Stimulated activated CD8-positive, alpha-beta memory T cell treated with anti-CD3 and anti-CD28 coated beads, Interleukin-2, amount 100 ng/mL, for 48 hours (primary cell): Measurements from ENCODE around the gene ADK.
"Not testable (repeated sequence)": the region's sequence is repeated elsewhere in the genome, so short reads cannot be mapped to it uniquely, and the experiment has no call there.

Experiments
- DNase-seq, 2 donors: peaks; one replicate each; pipeline ENCODE4 v3.0.0-alpha.2; 2020; ENCODE audit warnings: low read depth in 2 of 2

ADK gene

DNA sequence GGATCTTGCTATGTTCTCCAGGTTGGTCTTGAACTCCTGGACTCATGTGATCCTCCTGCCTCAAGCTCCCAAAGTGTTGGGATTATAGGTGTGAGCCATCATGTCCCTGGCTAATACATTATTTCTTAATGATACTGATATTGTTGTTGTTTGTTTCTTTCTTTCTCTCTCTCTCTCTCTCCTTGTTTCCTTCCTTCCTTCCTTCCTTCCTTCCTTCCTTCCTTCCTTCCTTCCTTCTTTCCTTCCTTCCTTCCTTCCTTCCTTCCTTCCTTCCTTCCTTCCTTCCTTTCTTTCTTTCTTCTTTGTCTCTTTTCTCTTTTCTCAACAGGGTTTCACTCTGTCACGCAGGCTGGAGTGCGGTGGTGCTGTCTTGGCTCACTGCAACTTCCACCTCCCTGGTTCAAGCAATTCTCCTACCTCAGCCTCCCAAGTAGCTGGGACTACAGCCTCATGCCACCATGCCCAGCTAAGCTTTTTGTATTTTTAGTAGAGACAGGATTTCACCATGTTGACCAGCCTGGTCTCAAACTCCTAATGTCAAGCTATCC lies 149.1 kb downstream of the ADK start:
- not testable (repeated sequence) for DNase-seq

DNA sequence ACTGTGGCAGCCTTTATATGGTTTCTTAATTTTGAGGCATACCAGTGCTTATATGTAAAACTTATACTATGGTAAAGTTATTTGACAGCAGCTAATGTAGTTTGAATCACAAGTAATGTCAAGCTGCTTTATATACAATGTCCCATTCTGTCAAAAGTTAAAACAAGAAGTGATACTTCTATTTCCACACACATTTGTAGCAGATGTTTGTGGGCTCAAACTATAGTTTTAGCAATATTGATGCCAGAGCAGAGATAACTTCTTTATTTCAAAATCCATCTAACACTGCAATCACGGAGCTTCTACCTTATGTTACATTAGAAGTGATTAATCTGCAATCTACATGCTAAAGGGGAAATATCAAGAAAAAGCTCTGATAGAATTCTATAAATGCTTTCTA lies 149.6 kb downstream of the ADK start:
- no peak for DNase-seq

DNA sequence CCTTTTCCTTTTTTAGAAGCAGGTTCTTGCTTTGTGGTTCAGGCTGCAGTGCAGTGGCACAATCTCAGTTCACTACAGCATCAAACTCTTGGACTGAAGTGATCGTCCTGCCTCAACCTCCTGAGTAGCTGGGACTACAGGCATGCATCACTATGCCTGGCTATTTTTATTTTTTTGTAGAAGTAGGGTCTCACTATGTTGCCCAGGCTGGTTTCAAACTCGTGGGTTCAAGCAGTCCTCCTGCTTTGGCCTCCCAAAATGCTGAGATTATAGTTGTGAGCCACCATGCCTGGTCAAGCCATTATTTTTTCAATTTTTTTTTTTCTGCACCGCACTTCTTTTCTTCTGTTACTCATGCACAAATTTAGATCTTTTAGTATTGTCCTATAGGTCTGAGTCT lies 154.7 kb downstream of the ADK start:
- no peak for DNase-seq

DNA sequence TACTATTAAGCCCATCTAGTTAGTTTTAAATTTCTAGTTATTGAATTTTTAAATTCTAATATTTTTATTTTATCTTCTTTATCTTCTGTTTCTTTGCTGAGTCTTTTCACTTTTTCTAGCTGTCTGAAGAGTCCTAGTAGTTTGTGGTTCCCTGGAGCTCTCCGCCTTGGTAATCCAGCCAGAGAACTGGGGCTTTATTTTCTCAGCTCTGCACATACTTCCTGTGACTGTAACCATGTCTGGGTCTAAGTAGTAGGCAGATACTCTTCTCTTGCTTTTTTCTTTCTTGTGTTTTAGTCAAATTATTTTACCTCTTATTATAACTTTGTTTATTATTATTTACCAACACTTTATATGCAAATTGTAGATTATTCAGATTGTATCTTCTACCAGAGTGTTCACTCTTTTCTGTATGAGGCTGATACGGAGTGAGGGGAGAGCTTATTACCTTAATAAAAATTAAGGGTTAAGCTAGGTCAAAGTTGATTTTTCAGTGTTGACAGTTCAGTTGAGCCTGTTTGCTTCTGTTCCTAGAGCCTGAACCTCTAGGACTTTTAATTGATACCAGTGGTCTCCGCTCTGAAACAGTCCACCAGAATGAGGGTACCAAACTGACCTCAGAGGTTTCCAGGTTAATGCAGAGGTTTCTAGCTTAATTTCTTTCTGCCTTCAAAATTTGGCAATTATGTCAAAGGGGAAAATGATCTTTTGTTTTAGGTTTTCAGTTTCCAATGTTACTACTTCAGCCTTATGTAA lies 155.4 kb downstream of the ADK start:
- DNase-seq: no peak

DNA sequence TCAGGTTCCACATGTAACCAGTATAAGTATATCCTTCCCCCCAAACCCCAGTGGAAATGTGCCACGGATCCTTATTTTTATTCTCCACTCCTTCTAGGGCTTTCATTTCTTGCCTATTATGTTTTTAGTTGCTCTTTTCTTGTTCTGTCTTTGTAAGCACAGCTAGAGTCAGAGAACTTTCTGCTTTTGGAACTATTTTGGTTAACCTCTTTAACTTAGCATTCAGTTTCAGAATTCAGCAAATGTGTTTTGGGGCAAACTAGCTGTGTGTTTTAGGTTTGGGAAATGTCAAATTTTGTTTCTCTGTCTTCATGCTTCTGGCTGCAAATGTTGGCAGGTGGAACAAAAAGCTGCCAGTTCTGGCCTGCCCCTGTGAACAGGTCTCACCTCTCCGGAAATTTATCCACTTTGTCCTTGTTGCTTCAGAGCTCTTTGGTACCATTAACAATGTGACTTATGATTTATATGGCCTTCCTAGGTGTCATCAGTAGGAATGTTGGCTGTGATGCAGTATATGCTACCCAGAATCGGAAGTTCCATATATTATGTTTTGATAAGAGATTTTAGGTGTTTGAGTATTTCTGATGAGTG lies 156.1 kb downstream of the ADK start:
- no peak for DNase-seq

DNA sequence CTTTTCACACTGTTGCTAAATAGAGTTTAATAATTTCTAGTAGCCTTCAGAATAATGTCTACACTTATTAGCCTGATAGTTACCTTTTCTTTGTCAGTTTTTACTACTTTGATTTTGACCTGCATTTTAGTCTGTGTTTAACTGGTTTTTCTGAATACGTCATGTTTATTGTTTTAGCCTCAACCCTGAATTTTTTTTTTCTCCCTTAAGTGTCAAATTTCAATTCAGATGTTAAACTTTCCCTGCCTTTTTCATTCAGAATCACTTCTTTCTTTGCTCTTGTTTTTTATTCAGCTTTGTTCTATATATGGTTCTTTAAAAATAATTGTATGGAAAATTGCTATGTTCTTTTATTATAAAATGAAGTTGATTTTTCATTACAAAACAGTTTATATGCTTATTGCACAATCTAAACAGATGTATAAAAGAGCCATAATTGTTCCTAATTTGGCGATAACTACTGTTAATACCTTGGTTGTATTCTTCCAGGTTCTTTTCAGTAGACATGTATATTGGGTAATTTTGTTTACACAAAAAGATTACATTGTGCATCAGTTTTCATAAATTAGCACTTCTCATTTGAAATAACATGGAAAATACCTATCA lies 159.7 kb downstream of the ADK start:
- no peak for DNase-seq

DNA sequence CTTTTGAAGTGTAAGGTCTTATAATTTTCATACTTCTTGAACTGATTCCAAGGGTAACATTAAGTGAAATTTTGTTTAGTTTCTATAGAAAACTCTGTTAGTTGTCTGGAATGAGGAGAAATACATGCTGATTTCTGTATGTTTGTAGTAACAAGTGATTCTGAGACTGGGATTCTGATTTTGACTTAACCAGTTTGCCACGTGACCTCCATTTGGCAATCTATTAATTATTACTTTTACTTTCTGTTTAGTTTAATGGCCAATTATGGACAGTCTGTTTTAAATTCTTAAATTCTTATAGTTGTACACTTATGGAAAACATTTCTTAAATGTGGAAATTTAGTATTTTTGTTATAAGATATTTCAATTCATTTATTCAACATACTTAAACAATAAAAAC lies 163.1 kb downstream of the ADK start:
- no peak for DNase-seq

DNA sequence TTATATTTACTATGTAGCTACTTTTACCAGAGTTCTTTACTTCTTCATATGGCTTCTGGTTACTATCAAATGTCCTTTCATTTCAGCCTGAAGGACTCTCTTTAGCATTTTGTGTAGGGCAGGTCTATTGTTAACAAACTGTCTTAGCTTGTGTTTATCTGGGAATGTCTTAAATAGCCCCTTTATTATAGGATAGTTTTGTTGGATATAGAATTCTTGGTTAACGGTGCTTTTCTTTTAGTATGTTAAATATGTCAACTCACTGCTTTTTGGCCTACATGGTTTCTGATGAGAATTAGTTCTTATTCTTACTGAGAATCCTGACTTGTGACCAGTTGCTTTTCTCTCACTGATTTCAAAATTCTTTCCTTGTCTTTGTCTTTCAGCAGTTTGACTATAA lies 169.0 kb downstream of the ADK start:
- no peak for DNase-seq

DNA sequence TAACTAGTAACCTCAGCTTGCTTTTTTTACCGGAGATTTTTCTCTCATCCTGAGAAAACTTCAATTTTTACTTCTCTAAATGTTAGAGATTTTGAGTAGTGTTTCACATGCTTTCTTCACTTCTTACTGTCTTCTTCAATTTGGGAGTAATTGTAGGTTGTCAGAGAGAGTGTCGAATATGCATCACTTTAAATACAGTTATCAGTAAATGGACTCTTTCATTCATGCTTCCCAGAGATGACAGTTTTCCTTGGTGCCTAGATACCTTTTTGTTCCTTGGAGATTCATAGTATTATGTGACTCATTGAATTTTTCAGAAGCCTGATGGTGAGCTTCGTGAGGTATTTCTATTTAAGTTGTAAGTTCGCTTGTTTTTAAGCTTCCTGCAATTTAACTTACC lies 169.7 kb downstream of the ADK start:
- DNase-seq: no peak

DNA sequence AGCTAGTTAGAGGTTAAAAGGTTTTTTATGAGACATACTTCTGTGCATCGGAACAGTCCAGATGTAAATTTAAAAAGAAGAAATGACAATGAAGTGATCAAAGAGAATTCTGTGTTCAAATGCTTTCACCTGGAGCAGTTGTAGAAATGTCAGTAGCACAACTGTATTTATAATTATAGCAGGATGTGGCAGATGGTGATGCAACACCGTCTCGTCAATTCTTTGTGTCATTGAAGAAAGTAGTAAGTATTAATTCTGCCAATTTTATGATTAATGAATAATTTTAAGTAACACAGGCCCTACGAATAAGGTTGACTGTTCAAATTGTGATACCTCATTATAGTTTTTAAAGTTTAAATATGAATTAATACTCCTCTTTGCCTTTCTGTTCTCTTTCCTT lies 171.1 kb downstream of the ADK start:
- DNase-seq: no peak

DNA sequence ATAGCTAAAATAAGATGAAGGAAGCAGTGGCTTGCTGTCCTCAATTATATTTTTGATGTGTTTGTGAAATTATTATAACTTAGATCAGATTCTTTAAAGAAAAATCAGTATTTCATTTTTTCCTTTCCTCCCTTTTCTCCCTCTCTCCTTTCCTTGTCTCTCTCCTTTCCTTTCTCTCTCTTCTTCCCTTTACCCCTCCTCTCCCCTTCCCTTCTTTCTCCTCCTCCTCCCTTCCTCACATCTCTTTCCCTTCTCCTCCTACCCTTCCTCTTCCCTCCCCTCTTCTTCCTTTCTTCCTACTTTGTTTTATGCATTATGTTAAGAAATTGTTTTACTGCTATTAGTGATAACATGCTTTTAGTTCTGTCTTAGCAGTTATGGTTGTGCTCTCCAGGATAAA lies 171.5 kb downstream of the ADK start:
- no peak for DNase-seq

DNA sequence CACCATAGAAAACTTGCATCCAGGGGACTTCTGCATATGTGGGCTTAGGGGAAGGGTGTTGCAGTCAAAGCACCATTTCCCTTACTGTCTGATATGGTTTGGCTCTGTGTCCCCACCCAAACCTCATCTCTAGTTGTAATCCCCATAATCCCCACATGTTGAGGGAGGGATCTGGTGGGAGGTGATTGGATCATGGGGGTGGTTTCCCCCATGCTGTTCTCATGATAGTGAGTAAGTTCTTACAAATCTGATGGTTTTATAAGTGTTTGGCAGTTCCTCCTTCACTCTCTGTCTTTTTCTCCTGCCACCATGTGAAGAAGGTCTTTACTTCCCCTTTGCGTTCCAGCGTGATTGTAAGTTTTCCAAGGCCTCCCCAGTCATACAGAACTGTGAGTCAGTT lies 177.4 kb downstream of the ADK start:
- no peak for DNase-seq

DNA sequence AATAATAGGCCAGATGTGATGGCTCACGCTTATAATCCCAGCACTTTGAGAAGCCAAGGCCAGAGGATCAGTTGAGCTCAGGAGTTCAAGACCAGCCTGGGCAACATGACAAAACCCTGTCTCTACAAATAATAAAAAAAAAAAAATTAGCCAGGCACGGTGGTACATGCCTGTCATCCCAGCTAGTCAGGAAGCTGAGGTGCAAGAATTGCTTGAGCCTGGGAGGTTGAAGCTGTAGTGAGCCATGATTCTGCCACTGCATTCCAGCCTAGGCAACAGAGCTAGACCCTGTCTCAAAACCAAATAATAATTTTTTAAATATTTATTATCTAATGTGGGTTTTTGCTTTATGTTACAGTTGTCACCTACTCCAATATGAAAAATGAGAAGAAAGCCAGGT lies 178.9 kb downstream of the ADK start:
- no peak for DNase-seq

DNA sequence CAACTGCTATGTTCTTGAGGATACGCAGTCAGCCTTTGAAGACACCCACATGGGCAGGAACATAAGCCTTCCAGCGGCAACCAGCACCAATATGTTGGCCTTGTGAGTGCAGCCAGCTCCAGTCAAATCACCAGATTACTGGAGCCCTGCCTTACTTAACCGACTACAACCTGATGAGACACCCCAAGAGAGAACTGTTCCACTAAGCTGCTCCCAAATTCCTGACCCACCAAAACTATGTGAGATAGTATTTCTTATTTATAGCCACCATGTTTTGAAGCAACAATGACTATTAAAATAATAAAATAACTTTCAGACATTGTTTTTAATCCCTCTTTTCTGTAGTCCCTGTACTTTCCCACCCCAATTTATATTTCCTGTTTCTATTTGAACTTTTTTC lies 179.6 kb downstream of the ADK start:
- DNase-seq: no peak

DNA sequence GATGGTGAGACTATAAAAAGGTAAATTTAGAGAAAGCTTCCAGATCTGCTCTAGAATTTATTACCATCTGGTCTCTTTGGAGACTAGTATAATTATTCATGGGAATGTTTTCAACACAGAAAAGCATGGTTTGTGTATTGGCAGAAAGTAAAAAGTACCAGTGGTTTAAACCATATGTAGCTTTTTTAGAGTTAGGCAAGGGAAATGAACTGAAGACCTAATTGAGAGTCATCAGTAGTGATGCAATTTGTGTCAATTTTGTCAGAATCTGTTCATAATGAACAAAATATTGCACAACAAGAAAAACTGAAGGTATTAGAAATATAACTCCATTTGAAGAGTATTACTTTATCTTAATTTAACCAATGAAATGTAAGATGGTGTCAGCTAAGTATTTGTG lies 181.4 kb downstream of the ADK start:
- no peak for DNase-seq

DNA sequence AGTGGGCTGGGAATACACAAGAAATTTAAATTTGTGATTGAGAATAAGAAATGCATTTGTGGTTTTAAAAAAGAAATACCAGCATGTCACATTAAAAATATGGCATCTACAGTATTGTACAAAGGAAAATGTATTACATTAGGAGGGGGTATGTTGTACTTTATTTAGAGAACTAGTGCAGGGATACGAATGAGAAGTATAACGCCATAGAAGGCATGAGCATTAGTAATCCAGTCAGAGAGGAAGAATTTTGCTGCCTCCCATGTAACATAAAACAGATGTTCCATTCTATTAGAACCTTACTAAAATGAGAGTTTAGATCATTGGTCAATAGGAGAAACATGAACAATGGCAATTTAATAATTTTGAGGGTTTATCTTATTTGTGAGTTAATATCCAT lies 182.2 kb downstream of the ADK start:
- DNase-seq: no peak

DNA sequence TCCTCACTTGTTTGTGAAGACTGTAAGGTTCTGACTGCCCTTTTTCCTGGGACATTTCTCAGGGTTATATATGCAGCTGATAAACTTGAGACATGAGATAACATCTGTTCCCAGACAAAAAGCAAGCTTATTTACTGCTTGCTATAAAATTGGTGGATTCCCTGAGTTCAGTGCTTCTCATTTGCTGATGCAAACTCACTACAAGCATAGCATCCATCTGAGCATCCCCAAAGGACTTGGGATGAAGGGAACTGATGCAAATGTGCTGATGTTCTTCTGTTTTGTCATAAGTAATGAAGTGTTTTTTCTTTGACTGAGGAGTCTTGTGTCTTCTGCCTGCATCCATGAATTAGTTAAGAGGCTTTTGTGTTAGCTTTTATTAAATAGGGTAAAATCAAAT lies 183.2 kb downstream of the ADK start:
- DNase-seq: no peak

DNA sequence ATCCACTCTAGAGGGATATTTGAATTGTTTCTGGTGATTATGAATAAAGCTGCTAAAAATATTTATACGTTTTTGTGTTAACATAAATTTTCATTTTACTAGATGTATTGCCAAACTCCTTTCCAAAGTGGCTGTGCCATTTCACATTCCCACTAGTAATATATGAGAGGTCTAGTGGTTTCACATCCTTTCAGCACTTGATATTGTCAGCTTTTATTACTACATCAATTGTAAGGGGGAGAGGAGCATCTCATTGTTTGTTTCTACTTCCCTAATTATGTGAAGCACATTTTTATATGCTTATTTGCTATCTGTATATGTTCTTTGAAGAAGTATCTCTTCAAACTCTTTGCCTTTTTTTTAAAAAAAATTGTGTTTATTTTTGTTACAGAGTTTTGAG lies 184.5 kb downstream of the ADK start:
- DNase-seq: no peak

DNA sequence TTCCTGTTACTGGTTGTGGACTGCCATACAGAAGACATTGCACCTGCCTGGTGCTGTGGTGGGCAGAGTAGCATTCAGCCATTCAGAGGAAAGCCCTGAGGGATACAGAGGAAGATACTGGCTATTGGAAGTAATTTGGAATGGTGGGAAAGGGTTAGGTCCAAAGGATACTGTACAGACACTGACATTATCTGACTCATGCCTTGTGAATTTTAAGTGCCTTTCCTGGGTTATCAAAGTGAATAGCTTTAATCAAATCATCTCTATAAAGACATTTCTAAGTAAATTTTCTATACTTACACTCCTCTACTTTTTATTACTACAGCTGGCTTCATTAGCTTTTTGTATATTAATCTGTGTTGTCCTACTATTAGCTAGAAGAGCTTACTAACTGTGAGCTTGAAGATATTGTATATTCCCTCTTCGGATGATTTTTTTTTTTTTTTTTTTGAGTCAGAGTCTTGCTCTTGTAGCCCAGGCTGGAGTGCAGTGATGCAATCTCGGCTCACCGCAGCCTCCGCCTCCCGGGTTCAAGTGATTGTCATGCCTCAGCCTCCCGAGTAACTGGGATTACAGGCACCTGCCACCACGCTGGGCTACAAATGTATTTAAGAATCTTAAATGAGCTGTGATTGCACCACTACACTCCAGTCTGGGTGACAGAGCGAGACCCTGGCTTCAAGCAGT lies 186.5 kb downstream of the ADK start:
- no peak for DNase-seq

DNA sequence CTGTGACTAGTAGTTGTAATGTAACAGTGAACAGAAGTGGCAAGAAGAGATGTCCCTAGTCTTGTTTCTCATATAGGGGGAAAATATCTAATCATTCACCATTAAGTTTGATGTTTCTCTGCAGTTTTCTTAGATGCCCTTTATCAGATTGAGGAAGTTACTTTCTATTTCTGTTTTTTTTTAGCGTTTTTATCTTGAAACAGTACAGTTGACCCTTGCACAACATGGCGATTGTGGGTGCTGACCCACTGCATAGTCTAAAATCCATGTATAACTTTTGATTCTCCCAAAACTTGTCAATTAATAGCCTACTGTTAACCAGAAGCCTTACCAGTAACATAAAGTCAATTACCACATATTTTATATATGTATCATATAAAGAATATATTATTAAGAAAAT lies 192.0 kb downstream of the ADK start:
- DNase-seq: no peak

DNA sequence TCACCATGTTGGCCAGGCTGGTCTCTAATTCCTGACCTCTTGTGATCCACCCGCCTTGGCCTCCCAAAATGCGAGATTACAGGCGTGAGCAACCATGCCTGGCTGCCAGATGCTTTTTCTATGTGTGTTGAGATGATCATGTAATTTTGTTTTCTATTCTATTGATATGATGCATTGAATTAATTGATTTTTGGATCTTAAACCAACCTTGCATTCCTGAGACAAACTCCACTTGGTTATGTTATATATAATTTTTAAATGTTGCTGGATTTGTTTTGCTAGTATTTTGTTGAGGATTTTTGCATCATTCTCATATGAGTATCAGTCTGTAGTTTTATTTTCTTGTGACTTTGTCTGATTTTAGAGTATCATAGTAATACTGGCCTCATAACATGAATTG lies 192.8 kb downstream of the ADK start:
- no peak for DNase-seq

DNA sequence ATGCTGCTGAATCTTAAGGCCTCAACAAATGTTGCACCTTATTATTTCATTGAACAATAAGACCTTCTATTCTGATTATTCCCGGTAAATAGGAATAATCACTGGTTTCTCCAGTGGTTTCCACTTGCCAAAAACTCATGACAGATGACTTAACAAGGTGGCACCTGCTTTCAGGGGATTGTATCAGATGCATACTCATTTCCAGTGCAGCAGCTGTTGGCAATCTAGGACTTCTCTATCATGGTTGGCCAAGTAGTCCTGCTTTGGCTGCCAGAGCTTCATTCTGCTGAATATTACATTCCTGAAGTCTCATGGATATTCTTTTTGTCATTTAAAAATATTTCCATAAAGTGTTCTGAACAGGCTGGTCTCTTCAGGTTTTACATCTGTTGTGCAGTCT lies 193.3 kb downstream of the ADK start:
- no peak for DNase-seq

DNA sequence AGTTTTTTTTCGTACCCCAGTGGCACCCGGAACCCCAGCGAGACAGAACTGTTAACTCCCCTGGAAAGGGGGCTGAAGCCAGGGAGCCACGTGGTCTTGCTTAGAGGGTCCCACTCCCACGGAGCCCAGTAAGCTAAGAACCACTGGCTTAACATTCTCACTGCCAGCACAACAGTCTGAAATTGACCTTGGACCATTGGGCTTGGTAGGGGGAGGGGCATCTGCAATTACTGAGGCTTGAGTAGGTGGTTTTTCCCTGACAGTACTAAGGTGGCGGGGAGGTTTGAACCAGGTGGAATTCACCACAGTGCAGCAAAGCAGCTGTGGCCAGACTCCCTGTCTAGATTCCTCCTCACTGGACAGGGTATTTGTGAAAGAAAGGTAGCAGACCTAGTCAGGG lies 196.5 kb downstream of the ADK start:
- no peak for DNase-seq
